GM12872 (cell line): Measurements from ENCODE around the gene ANKS1A.

Source experiments
- CTCF ChIP-seq: IDR thresholded peaks from 3 replicates; pipeline ENCODE4 v1.5.1; 2011; ENCODE audit warnings: low read depth, mild to moderate bottlenecking, low read length, moderate library complexity; ENCODE audit not compliant: insufficient read depth

Gene ANKS1A

GRCh38 chr6:34967461-34967860 lies 78.4 kb downstream of the ANKS1A start:
- TF ChIP-seq CTCF, result no peak

- no peak for TF ChIP-seq CTCF
Observed at GRCh38 chr6:34969662-34970265, 80.7 kb downstream of the ANKS1A start.

GRCh38 chr6:34970488-34970887 lies 81.4 kb downstream of the ANKS1A start:
- TF ChIP-seq CTCF, result no peak

- no peak for TF ChIP-seq CTCF
Observed at GRCh38 chr6:34970957-34971356, 81.9 kb downstream of the ANKS1A start.

- TF ChIP-seq CTCF, result peak; percentile 36; the same call in 2 of the 3 replicates
Observed at GRCh38 chr6:34973547-34974248, 84.6 kb downstream of the ANKS1A start.

GRCh38 chr6:34974249-34974642 lies 85.2 kb downstream of the ANKS1A start:
- TF ChIP-seq CTCF, result no peak

- no peak for TF ChIP-seq CTCF
Observed at GRCh38 chr6:34976239-34976638, 87.2 kb downstream of the ANKS1A start.
